Posterior vena cava (tissue), 2 donors: ENCODE measurements around the gene ATP5F1A. TPM values are rescaled to one million over a fixed set of nuclear protein-coding genes. Genes with fewer than 3 reads are reported as not detected.
"Not testable (repeated sequence)": the region's sequence is repeated elsewhere in the genome, so short reads cannot be mapped to it uniquely, and the experiment has no call there.

Experiments used
- DNase-seq: peaks from one replicate; pipeline ENCODE4 v3.0.0-alpha.2; 2020; ENCODE audit warnings: low spot score
- intact Hi-C, 2 donors: fragments of 100-400 bp; cut with DNase I; formaldehyde crosslinking; loops; one replicate each; pipeline versions ENCODE4 v1.14.1 to v1.14.2; 2022 to 2023
- long read RNA-seq, 2 donors: library from polyadenylated mRNA; unstranded; transcript quantifications; one replicate each; pipeline ENCODE4 v2.0.0, GENCODE V29; 2020 to 2021
- total RNA-seq, 2 donors: library from RNA; stranded (reverse); fragmentation: NEBNext Ultra II Directional; extraction: Animal tissue kit (Norgen Biotek cat#: 25700); gene quantifications; one replicate each; pipeline ENCODE4 v1.2.1, GENCODE V29; 2021
- donor health status: DM: yes; HTN: yes; CAD: no.
- donor health status: DM: yes; HTN: yes; CAD: no.

ATP5F1A gene
- total RNA-seq = 100 to 1,000 TPM; 236 to 263 TPM
- long read RNA-seq, donor 1, full-length matches to known transcripts = 133 of 154 reads
- long read RNA-seq, donor 1, partial matches to known transcripts = 19 of 154 reads
- long read RNA-seq, donor 1, other reads (novel, unspliced or antisense) = 2 of 154 reads
- long read RNA-seq, donor 2, full-length matches to known transcripts = 1,394 of 1,501 reads
- long read RNA-seq, donor 2, partial matches to known transcripts = 71 of 1,501 reads
- long read RNA-seq, donor 2, other reads (novel, unspliced or antisense) = 36 of 1,501 reads

DNA sequence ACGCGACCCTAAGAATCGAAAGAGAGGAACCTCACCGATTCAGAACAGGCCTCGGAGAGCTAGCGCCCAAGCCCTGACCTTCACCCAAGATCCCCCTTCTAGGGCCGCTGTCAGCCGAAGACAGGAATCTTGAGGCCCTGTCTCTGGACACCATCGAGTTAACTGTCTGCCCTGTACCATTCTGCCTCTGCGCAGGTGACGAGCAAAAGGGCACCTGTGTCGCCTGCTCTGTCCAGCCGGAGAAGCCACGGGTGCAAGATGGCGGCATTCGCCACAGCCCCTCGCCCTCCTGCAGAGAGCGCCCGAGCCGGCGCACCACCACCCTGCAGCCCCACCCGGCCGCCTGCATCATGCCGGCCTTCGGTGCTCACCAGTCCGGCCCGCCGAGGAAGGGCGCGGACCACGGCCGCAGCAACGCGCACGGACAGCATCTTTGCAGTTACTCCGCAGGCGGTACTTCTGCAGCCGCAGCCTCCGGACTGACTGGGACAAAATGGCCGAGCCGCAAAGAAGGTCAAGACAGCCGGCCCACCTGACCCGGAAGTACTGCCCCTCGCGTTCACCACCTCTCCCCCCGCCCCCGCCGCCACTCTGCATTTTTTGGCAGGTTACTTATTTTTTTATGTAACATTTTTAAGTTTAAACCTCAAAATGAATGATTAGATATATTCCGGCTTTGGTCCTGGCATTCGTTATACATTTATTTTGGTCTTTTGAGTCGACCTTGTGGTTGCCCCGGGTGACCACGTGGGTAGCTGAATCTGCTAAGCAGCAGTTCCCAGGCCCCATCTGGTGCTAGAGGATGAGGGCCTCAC, at the start of gene ATP5F1A:
TSS of gene ATP5F1A (minus strand) at position 496 of the 815 bp plus-strand sequence. CDS start at position 431, 65 bp downstream.
- peak; percentile 98 for DNase-seq
- intact Hi-C loops = no loop called here

DNA sequence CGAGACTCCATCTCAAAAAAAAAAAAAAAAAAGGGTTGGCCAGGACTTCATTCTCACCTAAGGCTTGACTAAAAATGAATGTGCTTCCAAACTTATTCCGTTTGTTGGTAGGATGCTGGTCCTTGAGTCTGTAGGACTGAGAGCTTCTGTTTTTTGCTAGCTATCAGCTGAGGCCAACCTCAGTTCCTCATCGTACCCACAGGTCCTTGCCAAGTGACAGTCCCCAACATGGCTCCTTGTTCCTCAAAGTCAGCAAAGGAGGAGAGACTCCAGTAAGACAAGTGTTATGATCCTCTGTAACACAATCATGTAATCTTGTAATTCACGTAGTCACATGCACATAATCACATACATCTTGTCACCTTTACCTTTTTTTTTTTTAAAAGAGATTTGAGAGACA, 43.1 kb upstream of the ATP5F1A start:
- intact Hi-C loops = no loop called here
- DNase-seq = no peak

DNA sequence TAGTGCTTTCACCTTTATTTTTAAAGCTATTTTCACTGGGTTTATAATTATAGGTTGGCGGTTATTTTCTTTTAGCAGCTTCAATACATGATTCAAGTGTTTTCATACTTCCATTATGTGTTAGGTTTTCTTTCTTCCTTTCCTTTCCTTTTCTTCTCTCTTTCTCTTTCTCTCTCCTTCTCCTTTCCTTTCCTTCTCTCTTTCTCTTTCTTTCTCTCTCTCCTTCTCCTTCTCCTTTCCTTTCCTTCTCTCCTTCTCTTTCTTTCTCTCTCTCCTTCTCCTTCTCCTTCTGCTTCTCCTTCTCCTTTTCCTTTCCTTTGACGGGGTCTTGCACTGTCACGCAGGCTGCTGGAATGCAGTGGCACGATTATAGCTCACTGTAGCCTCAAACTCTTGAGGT, 42.1 kb upstream of the ATP5F1A start:
- no peak for DNase-seq
- intact Hi-C loops = no loop called here

DNA sequence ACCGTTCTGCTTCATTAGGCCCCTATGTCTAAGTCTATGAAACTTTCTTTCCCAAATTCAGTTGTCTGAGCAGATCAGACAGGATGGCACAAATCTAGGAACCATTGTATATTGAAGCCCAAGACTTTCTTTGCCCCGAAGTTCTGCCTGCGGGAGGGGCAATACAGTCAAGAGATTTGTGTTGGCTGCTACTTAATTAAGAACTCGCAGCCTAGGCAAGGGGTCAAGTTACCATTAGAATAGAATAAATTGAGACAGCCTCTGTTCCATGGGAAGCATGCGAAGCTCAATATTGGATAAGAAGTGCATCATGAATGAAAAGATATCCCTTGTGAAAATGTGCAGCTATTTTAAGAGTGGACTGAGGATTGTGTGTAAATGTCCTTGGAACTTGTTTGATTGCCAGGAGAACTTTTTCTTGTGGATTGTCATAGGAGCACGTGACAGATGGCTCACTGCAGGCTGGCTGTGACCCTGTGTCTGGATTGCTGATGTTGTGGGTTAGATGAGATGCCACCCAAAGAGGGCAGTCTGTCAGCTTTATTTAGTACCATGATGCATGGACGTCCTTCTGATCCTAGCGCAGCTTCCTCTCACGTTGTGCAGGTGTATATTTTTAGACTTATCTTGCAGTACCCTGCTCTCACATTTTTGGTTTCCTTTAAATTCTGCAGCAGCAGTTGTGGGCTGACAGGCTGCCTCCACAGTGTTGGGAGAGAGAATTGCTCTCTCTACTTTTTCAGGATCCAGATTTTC, 37.0 kb upstream of the ATP5F1A start:
- intact Hi-C loops = no loop called here
- no peak for DNase-seq

DNA sequence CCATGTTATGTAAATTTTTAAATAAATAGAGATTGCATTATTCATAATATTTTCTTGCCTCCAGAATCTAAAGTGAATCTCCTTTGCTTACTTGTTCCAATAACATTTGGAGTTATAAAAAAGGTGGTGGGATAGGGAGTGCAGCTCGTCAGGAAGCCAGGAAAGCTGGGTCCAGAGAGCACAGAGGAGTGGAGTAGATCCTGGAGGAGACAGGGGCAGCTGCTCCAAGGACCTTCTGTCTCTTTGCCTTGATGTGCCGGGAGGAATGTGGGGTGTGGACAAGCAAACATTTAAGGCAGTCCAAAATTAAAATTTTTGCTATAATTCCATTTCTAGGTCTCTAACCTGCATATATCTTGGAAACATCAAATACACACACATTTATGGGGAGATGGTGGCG, 35.4 kb upstream of the ATP5F1A start:
- intact Hi-C loops = no loop called here
- no peak for DNase-seq

DNA sequence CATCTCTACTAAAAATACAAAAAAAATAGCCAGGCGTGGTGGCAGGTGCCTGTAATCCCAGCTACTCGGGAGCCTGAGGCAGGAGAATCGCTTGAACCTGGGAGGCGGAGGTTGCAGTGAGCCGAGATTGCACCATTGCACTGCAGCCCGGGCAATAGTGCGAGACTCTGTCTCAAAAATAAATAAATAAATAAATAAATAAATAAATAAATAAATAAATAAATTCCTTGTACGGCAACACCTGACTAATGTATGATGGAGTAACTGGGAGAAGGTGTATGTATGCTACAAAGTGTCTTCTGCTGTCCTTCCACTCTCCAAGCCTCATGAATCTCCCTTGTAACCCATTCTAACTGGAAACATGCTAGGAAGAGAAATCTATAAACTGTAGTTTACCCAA, 32.5 kb upstream of the ATP5F1A start:
- intact Hi-C loops = not testable (repeated sequence)

DNA sequence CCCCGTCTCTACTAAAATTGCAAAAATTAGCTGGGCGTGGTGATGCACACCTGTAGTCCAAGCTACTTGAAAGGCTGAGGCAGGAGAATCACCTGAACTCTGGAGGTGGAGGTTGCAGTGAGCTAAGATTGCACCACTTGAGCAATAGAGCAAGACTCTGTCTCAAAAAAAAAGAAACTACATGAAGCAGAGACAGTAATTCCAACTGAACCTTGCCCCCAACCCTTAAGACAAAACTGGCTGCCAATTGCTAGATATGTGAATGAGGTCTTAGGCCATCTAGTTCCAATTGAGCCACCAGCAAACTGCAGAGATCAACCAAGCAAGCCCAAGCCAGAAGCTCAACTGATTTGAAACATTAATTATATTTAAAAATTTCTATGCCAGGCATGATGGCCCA, 32.0 kb upstream of the ATP5F1A start:
- intact Hi-C loops = no loop called here
- no peak for DNase-seq

More for the DNA sequence above, 32.5 kb upstream of the ATP5F1A start:
- DNase-seq = not testable (repeated sequence)

DNA sequence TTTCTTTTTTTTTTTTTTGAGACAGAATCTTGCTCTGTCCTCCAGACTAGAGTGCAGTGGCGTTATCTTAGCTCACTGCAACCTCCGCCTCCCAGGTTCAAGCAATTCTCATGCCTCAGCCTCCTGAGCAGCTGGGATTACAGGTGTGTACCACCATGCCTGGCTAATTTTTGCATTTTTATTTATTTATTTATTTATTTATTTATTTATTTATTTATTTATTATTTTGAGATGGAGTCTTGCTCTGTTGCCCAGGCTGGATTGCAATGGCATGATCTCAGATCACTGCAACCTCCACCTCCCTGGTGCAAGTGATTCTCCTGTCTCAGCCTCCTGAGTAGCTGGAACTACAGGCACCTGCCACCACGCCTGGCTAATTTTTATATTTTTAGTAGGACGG, 28.5 kb upstream of the ATP5F1A start:
- DNase-seq = not testable (repeated sequence)
- intact Hi-C loops = loop anchor here in 1 of 2 donors (5.0 kb wide), 1 partner anchor 536 kb away; no protein-coding TSS in a partner anchor

DNA sequence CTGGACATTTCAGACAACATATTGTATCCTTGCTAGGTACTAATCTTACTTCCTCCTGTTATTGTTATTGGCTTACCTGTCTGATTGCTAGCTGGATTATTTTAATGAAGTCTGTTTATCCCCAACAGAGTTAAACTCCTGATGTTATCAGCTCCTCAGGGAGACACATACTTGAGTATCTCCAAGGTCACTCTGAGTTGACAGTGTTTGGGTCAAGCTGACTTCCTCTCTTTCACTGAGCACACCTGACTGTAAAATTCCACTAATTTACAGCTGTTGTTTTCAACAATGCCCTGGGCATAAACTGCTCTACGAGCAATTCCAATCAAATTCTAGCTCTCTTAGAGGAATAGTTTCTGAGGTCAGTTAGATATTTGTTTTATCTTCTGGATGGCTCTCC, 15.7 kb upstream of the ATP5F1A start:
- DNase-seq = no peak
- intact Hi-C loops = no loop called here

DNA sequence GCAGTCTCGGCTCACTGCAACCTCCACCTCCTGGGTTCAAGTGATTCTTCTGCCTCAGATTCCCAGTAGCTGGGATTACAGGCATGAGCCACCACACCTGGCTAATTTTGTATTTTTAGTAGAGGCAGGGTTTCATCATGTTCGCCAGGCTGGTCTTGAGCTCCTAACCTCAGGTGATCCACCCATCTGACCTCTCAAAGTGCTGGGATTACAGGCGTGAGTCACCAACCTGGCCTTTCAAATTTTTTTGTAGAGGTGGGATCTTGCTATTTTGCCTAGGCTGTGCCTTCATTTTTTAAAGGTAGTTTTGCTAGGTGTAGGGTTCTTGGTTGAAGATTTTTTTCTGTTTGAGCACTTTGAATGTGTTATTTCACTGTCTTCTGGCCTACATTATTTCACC, 12.3 kb upstream of the ATP5F1A start:
- intact Hi-C loops = no loop called here
- DNase-seq = no peak

DNA sequence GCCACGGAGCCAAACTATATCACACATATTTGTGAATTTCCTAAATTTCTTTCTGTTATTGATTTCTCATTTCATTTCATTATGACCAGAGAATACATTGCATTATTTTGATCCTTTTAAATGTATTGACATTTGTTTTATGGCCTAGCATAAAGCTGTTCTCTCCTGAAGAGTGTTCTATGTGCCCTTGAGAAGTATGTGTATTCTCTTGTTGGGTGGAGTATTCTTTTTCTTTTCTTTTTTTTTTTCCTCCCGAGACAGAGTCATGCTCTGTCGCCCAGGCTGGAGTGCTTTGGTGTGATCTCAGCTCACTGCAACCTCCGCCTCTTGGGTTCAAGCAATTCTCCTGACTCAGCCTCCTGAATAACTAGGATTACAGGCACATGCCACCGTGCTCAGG, 11.3 kb upstream of the ATP5F1A start:
- intact Hi-C loops = no loop called here
- DNase-seq = no peak

DNA sequence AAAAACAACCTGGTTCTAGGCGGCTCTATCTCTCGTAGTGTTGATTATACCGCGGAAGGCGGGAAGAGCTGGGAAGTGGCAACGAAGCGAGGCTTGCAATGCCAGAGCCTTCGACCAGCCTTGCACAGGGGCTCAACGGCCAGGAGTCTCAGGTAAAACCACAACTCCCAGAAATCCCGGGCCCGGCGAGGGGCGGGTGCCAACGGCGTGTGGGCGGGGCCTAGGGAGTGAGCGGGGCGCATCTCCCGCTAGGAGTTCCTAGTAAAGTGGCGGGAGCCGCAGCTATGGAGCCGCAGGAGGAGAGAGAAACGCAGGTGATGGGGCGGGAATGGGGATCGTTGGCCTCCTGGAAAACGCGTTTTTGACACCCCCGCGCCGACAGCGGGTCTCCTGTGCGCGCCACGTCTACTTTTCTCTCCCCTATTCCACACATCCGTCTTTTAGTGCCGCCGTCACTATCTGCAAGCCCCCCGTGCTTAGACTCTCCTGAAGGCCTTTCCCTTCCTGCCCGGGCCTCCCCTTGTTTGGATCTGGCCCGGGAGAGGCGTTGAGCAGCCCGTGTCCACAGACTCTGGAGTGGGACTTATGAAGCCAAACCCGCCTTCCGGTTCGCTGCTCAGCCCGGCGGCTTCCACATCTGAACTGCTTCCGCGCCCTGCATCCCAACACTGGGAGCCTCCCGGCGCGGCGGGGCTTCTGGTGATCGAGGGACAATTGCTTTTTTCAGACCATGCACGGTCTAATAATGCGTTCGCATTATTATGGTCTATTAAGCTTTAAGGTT, 6.2 kb upstream of the ATP5F1A start, which contains the start of gene HAUS1:
TSS of gene HAUS1 (plus strand) at position 258 of the 784 bp plus-strand sequence. CDS start at position 285, 27 bp downstream.
- intact Hi-C loops = no loop called here
- peak; percentile 96 for DNase-seq

DNA sequence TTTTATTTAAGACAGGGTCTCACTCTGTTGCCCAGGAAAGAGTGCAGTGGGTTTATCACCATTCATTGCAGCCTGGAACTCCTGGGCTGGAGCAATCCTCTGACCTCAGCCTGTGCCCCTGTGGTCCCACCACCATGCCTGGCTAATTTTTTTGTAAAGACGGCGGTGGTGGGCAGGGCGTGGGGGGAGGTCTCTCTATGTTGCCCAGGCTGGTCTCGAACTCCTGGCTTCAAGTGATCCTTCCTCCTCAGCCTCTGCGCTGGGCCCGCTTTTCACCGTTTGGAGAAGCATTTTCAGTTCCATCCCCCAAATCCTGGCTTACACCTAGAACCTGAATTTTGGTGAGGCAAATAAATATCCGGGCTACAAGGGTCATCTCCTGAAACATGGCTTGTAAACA, 1.4 kb upstream of the ATP5F1A start:
- intact Hi-C loops = no loop called here
- DNase-seq = no peak

DNA sequence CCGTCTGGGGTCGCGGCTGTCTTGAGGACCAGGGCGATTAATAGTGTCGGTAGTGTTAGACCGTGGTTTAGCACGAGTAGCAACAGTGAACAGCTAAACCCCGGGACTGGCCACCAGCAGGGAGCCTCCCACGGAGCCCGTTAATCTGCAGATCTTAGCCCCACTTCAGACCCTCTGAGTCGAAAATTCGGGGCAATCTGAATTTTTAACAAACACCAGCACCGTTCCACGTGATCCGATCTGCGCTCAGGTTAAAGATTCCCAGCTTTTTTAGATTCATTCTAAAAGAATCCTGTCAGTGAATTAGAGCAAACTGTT, 479 bp upstream of the ATP5F1A start:
- intact Hi-C loops = no loop called here
- DNase-seq = no peak

DNA sequence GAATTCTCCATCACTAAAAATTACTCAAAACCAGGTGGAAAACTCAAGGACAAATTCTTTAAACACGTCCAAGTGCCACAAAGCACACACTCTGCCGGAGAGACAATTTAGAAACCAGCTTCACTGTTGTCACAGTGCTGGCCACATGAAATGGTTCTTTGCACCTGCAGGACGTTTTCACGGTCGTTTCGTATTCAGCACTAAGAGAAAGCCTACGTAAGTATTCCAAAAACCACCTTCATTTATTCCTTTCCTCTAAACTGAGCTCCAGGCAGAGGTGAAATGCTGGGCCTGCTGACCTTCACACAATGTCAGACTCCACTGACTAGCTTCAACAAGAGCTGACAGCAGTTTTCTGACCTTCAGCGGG, 680 bp downstream of the ATP5F1A start:
- intact Hi-C loops = no loop called here
- DNase-seq = no peak

DNA sequence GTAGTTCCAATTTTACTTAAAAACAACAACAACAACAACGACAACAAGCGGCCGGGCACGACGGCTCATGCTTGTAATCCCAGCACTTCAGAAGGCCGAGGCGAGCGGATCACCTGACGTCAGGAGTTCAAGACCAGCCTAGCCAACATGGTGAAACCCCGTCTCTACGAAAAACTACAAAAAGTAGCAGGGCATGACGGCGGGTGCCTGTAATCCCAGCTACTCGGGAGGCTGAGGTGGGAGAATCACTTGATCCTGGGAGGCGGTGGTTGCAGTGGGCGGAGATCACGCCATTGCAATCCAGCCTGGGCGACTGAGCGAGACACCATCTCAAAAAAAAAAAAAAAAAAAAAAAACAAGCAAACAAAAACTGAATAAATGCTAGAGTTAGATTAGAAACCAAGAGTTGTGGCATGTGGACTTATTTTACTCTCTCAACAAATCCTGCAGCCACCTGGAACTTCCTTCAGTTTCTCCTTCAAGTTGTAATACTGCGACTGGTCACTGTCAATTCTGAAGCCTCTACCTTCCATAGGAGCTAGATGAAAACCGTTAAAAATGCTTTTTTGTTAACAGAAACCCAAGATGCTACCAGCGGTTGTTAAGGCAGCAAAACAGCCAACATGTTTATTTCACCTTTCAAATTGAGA, 1.3 kb downstream of the ATP5F1A start:
- intact Hi-C loops = no loop called here
- DNase-seq = no peak

DNA sequence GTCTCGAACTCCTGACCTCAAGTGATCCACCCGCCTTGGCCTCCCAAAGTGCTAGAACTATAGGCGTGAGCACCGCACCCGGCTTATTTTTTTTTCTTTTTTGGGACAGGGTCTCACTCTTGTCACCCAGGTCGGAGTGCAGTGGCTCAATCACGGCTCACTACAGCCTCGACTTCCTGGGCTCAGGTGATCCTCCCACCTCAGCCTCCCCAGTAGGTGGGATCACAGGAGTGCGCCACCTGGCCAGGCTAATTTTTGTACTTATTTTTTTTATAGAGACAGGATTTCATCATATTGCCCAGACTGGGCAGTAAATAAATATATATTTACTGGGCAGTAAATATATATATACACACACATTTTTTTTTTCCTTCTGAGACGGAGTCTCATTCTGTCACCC, 2.6 kb downstream of the ATP5F1A start:
- intact Hi-C loops = no loop called here
- no peak for DNase-seq

DNA sequence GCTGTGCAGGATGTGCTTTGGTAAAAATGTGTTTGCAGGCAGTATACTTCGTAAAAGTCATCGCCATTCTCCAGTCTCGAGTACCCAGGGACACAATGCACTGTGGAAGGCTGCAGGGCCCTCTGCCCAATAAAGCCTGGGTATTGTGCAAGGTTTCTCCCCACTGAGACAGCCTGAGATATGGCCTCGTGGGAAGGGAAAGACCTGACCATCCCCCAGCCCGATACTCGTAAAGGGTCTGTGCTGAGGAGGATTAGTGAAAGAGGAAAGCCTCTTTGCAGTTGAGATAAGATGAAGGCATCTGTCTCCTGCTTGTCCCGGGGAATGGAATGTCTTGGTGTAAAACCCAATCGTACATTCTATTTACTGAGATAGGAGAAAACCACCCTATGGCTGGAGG, 9.6 kb downstream of the ATP5F1A start:
- intact Hi-C loops, DNase-seq: not testable (repeated sequence)

DNA sequence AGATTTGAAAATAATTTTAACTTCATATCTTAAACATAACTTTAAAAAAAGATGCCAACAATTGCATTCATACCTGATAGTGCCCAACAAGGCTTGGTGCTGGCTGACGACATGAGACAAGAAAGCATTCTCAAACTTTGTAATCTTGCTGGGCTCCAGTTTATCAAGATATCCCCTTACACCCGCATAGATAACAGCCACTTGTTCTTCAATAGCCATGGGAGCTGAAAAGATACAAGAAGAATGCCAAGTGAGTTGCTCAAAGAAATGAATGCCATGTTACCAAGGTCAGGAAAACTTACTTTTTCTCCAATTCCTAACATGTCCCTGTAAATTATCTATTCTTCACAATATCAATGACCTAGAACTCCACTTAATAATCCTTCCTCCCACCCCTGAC, 13.7 kb downstream of the ATP5F1A start:
- intact Hi-C loops = no loop called here
- no peak for DNase-seq
